ENCODE measurements around the gene IL1RN.

DNA sequence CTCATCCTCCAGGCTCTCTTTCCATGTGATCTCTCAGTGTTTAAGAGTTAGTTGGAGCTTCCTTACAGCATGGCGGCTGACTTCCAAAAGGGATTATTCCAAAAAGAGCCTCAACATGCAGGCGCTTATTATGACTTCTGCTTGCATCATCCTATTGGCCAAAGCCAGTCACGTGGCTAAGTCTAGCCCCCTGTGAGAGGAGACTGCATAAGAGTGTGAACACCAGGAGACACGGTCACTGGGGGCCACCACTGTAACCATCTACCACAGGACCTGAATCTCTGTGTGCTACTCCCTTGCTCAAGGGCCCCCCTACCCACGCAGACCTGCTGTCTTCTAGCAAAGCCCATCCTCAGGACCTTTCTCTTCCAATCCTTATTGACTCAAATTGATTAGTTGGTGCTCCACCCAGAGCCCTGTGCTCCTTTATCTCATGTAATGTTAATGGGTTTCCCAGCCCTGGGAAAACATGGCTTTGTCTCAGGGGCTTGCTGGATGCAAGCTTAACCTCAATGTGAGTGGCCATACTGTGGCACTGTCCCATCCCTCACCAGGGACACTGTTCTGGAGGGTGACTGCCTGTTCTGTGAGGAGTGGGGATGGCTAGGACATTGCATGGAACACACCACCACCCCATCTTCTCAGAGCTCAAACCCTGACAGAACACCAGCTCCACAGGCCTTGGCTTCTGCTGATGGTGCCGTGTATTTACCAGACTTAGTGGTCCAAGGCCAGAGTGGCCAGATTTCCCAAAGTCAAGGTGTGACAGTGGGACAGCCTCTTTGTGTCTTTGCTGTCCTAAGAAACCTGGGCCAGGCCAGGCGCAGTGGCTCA is 4.2 kb downstream of the IL1RN start:
- no peak for TF ChIP-seq EZH2 (IDR thresholded peaks at IDR 0.05; ENCODE audit: insufficient read depth, low read length)
- TF ChIP-seq, protein P1, sequence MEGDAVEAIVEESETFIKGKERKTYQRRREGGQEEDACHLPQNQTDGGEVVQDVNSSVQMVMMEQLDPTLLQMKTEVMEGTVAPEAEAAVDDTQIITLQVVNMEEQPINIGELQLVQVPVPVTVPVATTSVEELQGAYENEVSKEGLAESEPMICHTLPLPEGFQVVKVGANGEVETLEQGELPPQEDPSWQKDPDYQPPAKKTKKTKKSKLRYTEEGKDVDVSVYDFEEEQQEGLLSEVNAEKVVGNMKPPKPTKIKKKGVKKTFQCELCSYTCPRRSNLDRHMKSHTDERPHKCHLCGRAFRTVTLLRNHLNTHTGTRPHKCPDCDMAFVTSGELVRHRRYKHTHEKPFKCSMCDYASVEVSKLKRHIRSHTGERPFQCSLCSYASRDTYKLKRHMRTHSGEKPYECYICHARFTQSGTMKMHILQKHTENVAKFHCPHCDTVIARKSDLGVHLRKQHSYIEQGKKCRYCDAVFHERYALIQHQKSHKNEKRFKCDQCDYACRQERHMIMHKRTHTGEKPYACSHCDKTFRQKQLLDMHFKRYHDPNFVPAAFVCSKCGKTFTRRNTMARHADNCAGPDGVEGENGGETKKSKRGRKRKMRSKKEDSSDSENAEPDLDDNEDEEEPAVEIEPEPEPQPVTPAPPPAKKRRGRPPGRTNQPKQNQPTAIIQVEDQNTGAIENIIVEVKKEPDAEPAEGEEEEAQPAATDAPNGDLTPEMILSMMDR (IDR thresholded peaks at IDR 0.05; ENCODE audit: insufficient read depth, low read depth, low read length), result no peak
